ENCODE results near the gene NACC1.
"Not testable (repeated sequence)": the region's sequence is repeated elsewhere in the genome, so short reads cannot be mapped to it uniquely, and the experiment has no call there.

Gene NACC1

GRCh38 chr19:13165162-13165997, 47.3 kb downstream of the NACC1 start:
- no peak for DNase-seq

GRCh38 chr19:13166151-13166550, 48.1 kb downstream of the NACC1 start:
- DNase-seq: not testable (repeated sequence)

DNA sequence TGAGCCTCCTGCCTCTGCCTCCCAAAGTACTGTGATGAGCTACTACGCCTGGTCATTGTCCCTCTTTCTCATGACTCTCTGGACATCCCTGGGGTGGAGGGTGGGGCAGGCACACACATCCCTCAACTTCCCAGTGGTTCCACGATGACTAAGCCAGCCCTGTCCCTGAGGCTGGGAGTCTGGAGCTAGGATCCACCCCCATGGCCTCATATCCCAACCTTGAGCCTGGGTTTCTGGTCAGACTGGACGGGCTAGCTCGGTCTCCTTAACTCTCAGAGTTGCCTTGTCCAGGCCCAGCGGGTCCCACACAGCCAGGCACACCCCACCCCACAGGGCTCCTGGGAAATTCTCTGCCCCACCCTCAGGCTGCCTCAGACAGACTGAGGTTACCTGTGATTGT, 51.7 kb downstream of the NACC1 start:
- no peak for DNase-seq

DNA sequence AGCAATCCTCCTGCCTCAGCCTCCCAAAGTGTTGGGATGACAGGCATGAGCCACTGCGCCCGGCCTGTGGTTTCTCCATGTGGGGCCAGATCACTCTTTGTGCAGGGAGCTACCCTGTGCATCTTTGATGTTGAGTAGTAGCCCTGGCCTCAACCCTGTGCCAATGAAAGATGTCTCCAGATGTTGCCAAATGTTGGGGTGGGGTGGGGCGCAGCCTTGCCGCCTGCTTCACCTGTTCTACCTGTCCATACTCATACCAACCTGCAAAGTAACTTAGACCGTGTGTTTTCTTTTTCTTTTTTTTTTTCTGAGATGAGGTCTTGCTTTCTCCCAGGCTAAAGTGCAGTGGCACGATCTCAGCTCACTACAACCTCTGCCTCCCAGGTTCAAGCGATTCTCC, 53.1 kb downstream of the NACC1 start:
- DNase-seq: no peak

- DNase-seq: peak; percentile 48 to 64
These were observed 54.5 kb downstream of the NACC1 start for GRCh38 chr19:13172346-13173138.

DNA sequence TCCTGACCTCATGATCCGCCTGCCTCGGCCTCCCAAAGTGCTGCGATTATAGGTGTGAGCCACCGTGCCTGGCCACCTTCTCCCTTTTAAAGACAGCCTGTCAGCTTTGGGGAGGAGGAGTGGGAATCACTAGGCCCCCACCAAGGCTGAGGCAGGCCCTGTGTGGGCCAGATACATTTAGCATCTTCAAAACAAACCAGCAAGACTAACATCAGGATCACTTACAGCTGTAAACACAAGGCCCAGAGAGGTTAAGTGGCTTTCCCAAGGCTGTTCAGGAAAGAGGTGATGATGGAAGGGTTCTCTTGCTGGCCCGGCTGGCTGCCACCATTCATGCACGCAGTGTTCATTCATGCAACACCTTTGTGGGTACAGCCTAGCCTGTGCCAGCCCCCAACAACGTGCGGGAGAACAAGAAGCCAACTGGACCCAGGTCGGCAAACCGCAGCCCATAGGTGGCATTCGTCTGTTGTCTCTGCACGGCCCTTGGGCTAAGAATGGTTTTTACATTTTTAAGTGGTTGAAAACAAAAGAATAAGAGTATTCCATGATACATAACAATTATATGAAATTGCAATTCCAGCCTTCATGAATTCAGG, 55.2 kb downstream of the NACC1 start:
- DNase-seq: no peak

DNA sequence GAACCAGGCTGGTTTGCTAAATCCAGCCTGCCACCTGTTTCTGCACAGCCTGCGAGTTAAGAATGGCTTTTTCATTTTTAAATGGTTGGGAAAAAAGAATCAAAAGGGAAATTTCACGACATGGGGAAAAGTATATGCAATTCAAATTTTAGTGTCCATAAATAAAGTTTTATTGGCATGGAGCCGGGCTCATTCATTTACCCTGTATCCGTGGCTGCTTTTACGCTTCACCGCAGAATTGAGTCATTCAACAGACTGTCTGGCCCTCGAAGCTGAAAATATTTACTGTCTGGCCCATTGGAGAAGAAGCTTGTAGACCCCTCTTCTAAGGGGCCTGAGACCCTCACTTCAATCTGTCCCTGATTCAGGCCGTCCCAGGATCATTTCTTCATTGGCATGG, 58.3 kb downstream of the NACC1 start:
- no peak for DNase-seq

- DNase-seq: not testable (repeated sequence)
These were observed 59.5 kb downstream of the NACC1 start for GRCh38 chr19:13177584-13177983.

- not testable (repeated sequence) for DNase-seq
These were observed 60.2 kb downstream of the NACC1 start for GRCh38 chr19:13178291-13178690.

GRCh38 chr19:13181747-13182388, 63.8 kb downstream of the NACC1 start:
- peak; percentile 19 to 43 for DNase-seq

GRCh38 chr19:13184926-13185325, 66.9 kb downstream of the NACC1 start:
- not testable (repeated sequence) for DNase-seq

DNA sequence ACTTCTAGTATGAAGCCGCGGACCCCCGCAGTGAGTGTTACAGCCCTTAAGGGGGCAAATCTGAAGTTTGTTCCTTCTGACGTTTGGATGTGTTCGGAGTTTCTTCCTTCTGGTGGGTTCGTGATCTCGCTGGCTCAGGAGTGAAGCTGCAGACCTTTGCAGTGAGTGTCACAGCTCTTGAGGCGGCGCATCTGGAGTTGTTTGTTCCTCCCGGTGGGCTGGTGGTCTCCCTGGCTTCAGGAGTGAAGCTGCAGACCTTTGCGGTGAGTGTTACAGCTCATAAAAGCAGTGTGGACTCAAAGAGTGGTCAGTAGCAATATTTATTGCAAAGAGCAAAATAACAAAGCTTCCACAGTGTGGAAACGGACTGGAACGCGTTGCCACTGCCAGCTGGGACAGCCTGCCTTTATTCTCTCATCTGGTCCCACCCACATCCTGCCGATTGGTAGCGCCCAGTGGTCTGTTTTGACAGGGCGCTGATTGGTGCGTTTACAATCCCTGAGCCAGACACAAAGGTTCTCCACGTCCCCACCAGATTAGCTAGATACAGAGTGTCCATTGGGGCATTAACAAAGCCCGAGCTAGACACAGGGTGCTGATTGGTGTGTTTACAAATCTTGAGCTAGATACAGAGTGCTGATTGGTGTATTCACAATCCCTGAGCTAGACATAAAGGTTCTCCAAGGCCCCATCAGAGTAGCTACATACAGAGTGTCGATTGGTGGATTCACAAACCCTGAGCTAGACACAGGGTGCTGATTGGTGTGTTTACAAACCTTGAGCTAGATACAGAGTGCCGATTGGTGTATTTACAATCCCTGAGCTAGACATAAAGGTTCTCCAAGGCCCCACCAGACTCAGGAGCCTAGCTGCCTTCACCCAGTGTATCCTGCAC, 67.9 kb downstream of the NACC1 start:
- not testable (repeated sequence) for DNase-seq

DNA sequence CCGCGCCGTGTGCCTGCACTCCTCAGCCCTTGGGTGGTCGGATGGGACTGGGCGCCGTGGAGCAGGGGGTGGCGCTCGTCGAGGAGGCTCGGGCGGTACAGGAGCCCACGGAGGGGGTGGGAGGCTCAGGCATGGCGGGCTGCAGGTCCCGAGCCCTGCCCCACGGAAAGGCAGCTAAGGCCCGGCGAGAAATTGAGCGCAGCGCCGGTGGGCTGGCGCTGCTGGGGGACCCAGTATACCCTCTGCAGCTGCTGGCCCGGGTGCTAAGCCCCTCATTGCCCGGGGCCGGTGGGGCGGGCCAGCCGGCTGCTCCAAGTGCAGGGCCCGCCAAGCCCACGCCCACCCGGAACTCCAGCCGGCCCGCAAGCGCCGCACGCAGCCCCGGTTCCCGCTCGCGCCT, 68.6 kb downstream of the NACC1 start:
- not testable (repeated sequence) for DNase-seq

DNA sequence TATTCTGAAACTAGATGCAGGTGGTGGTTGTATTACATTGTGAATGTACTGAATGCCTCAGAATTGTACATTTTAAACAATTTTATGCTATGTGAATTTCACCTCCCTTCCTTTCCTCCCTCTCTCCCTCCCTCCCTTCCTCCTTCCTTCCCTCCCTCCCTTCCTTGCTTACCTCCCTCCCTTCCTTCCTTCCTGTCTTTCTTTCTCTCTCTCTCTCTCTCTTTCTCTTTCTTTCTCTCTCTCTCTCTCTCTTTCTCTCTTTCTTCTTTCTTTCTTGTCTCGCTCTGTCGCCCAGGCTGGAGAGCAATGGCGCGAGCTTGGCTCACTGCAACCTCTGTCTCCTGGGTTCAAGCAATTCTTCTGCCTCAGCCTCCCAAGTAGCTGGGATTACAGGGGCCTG, 69.4 kb downstream of the NACC1 start:
- DNase-seq: no peak

DNA sequence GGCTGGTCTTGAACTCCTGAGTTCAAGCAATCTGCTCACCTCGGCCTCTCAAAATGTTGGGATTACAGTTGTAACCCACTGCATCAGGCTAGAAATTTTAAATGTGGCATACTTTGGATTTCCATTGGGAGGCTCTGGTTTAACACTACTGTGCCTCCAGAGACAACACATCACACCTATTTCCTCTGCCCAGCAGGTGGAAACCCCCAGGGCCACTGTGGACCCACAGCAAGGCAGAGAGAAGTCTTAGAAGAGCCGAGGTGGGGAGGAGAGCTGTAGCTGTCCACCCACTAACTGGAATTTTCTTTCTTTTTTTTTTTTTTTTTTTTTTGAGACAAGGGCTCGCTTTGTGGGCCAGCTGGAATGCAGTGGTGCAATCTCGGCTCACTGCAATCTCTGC, 71.5 kb downstream of the NACC1 start:
- no peak for DNase-seq

Measured in inflammatory macrophage treated with lipopolysaccharide for 1 hour (primary cell).